Mucosa of gallbladder (tissue), 1 donor: ENCODE data around the gene ZSCAN5A. TPM values are rescaled to one million over a fixed set of nuclear protein-coding genes. Genes with fewer than 3 reads are reported as not detected.
A peak's percentile ranks its signal among the peaks of the same experiment; 100 is the strongest.
"Not testable (repeated sequence)": the region's sequence is repeated elsewhere in the genome, so short reads cannot be mapped to it uniquely, and the experiment has no call there.

ENCODE experiments used
- DNase-seq: peaks from one replicate; pipeline ENCODE4 v3.0.0-alpha.2; 2020; ENCODE audit warnings: low spot score
- total RNA-seq: library from RNA; stranded (reverse); gene quantifications from one replicate; pipeline ENCODE4 v1.2.1, GENCODE V29; 2021
- donor health status: DM: no; HTN: no; CAD: no.

ZSCAN5A gene
- total RNA-seq, 1 donor from 2014 or later, result 10.7 TPM

GRCh38 chr19:56273563-56274117 lies 41.0 kb downstream of the ZSCAN5A start:
- no peak for DNase-seq

- no peak for DNase-seq
Observed at GRCh38 chr19:56272161-56272798, 42.4 kb downstream of the ZSCAN5A start, which contains the start of gene EDDM13. EDDM13 (plus strand) TSS chr19:56272748; CDS start chr19:56272835, 87 bp downstream.

GRCh38 chr19:56271151-56271550 lies 43.5 kb downstream of the ZSCAN5A start:
- DNase-seq, result no peak

GRCh38 chr19:56270676-56271075 lies 44.0 kb downstream of the ZSCAN5A start:
- no peak for DNase-seq

GRCh38 chr19:56269348-56269747 lies 45.3 kb downstream of the ZSCAN5A start:
- no peak for DNase-seq

GRCh38 chr19:56266051-56266450 lies 48.6 kb downstream of the ZSCAN5A start:
- DNase-seq, result no peak

- no peak for DNase-seq
Observed at GRCh38 chr19:56263319-56263718, 51.3 kb downstream of the ZSCAN5A start.

GRCh38 chr19:56261932-56262331 lies 52.7 kb downstream of the ZSCAN5A start:
- DNase-seq, result not testable (repeated sequence)

GRCh38 chr19:56261145-56261544 lies 53.5 kb downstream of the ZSCAN5A start:
- DNase-seq, result no peak

- no peak for DNase-seq
Observed at GRCh38 chr19:56258272-56258671, 56.4 kb downstream of the ZSCAN5A start.

GRCh38 chr19:56253737-56254136 lies 60.9 kb downstream of the ZSCAN5A start:
- DNase-seq, result no peak

GRCh38 chr19:56252699-56253422 lies 61.8 kb downstream of the ZSCAN5A start:
- peak; percentile 76 for DNase-seq

GRCh38 chr19:56248736-56249338 lies 65.8 kb downstream of the ZSCAN5A start:
- not testable (repeated sequence) for DNase-seq

GRCh38 chr19:56245764-56246163 lies 68.9 kb downstream of the ZSCAN5A start:
- DNase-seq, result not testable (repeated sequence)

- DNase-seq, result no peak
Observed at GRCh38 chr19:56245121-56245740, 69.4 kb downstream of the ZSCAN5A start.

GRCh38 chr19:56223481-56223880 lies 91.2 kb downstream of the ZSCAN5A start:
- no peak for DNase-seq

GRCh38 chr19:56222901-56223300 lies 91.7 kb downstream of the ZSCAN5A start:
- no peak for DNase-seq

GRCh38 chr19:56221851-56222250 lies 92.8 kb downstream of the ZSCAN5A start:
- no peak for DNase-seq

- DNase-seq, result not testable (repeated sequence)
Observed at GRCh38 chr19:56221442-56221841, 93.2 kb downstream of the ZSCAN5A start.

- no peak for DNase-seq
Observed at GRCh38 chr19:56218961-56219360, 95.7 kb downstream of the ZSCAN5A start.

- DNase-seq, result no peak
Observed at GRCh38 chr19:56217039-56217949, 97.3 kb downstream of the ZSCAN5A start.
